Measurements from ENCODE around the gene SLC9B2. TPM values are rescaled to one million over a fixed set of nuclear protein-coding genes. Genes with fewer than 3 reads are reported as not detected.

Gene SLC9B2
- total and polyA plus RNA-seq, 2 experiments from 2014 or later: 4.4 to 13.0 TPM

DNA sequence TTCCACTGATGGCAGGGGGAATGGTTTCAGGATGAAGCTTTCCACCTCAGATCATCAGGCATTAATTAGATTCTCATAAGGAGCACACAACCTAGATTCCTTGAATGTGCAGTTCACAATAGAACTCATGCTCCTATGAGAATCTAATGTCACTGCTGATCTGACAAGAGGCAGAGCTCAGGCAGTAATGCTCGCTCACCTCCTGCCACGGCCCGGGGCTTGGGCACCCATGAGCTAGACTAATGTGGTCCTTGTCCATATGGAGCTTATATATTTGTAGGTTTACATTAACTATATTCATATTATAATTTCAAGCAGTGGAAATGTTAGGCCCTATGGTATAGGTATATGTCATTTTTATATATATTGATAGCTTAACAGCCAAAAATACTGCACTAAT, 24.4 kb downstream of the SLC9B2 start (continued):
- TF ChIP-seq, protein P1, sequence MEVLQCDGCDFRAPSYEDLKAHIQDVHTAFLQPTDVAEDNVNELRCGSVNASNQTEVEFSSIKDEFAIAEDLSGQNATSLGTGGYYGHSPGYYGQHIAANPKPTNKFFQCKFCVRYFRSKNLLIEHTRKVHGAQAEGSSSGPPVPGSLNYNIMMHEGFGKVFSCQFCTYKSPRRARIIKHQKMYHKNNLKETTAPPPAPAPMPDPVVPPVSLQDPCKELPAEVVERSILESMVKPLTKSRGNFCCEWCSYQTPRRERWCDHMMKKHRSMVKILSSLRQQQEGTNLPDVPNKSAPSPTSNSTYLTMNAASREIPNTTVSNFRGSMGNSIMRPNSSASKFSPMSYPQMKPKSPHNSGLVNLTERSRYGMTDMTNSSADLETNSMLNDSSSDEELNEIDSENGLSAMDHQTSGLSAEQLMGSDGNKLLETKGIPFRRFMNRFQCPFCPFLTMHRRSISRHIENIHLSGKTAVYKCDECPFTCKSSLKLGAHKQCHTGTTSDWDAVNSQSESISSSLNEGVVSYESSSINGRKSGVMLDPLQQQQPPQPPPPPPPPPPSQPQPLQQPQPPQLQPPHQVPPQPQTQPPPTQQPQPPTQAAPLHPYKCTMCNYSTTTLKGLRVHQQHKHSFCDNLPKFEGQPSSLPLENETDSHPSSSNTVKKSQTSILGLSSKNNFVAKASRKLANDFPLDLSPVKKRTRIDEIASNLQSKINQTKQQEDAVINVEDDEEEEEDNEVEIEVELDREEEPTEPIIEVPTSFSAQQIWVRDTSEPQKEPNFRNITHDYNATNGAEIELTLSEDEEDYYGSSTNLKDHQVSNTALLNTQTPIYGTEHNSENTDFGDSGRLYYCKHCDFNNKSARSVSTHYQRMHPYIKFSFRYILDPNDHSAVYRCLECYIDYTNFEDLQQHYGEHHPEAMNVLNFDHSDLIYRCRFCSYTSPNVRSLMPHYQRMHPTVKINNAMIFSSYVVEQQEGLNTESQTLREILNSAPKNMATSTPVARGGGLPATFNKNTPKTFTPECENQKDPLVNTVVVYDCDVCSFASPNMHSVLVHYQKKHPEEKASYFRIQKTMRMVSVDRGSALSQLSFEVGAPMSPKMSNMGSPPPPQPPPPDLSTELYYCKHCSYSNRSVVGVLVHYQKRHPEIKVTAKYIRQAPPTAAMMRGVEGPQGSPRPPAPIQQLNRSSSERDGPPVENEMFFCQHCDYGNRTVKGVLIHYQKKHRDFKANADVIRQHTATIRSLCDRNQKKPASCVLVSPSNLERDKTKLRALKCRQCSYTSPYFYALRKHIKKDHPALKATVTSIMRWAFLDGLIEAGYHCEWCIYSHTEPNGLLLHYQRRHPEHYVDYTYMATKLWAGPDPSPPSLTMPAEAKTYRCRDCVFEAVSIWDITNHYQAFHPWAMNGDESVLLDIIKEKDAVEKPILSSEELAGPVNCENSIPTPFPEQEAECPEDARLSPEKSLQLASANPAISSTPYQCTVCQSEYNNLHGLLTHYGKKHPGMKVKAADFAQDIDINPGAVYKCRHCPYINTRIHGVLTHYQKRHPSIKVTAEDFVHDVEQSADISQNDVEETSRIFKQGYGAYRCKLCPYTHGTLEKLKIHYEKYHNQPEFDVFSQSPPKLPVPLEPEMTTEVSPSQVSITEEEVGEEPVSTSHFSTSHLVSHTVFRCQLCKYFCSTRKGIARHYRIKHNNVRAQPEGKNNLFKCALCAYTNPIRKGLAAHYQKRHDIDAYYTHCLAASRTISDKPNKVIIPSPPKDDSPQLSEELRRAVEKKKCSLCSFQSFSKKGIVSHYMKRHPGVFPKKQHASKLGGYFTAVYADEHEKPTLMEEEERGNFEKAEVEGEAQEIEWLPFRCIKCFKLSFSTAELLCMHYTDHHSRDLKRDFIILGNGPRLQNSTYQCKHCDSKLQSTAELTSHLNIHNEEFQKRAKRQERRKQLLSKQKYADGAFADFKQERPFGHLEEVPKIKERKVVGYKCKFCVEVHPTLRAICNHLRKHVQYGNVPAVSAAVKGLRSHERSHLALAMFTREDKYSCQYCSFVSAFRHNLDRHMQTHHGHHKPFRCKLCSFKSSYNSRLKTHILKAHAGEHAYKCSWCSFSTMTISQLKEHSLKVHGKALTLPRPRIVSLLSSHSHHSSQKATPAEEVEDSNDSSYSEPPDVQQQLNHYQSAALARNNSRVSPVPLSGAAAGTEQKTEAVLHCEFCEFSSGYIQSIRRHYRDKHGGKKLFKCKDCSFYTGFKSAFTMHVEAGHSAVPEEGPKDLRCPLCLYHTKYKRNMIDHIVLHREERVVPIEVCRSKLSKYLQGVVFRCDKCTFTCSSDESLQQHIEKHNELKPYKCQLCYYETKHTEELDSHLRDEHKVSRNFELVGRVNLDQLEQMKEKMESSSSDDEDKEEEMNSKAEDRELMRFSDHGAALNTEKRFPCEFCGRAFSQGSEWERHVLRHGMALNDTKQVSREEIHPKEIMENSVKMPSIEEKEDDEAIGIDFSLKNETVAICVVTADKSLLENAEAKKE (CRISPR knock-in tag; IDR thresholded peaks at IDR 0.05): no peak
- TF ChIP-seq, protein P2, sequence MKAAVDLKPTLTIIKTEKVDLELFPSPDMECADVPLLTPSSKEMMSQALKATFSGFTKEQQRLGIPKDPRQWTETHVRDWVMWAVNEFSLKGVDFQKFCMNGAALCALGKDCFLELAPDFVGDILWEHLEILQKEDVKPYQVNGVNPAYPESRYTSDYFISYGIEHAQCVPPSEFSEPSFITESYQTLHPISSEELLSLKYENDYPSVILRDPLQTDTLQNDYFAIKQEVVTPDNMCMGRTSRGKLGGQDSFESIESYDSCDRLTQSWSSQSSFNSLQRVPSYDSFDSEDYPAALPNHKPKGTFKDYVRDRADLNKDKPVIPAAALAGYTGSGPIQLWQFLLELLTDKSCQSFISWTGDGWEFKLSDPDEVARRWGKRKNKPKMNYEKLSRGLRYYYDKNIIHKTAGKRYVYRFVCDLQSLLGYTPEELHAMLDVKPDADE (IDR thresholded peaks at IDR 0.05): no peak
- TF ChIP-seq EZH2 (IDR thresholded peaks at IDR 0.05; ENCODE audit: low read depth, unreplicated experiment): no peak

DNA sequence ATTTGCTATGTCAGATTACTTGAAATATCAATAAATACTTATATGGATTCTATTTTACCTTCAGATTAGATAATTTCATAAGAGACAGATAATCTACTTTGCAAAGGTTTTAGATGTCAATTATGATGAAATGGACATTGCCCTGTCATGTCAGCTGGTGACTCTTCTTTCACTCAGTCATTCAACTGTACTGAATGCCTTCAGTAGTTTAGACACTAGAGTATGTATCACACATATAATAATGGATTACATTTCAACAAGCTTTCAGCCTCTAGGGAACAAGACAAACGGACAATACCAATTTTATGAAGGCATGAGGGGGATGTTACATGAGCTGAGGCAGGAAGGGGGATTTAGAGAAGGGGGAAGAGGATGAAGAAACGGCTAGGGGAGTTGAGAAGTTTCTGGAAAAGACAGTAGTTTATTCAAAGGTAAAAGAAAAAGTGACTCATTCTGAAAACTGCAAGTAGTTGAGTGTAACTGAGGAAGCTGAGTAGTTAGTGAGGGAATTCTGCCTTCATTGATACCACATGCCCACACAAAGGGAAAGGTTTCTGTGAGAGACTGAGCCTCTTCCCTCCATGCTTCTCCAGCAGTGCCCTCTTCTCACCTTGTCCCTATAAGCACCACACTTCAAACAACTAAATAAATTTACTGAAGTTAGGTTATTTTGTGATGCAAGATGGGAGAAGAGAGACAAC, 25.7 kb downstream of the SLC9B2 start:
- Histone ChIP-seq H3K9me2 (ENCODE audit: insufficient read depth) (no peaks in the 10 kb centered on the region), H3K36me3 (ENCODE audit: insufficient read depth) (no peaks in the 10 kb centered on the region), H3K79me2 (replicated peaks; ENCODE audit: insufficient read depth) (no peaks in the 10 kb centered on the region), H3K27me3 (ENCODE audit: insufficient read depth) (no peaks in the 10 kb centered on the region), H4K20me1 (replicated peaks; ENCODE audit: insufficient read depth) (no peaks in the 10 kb centered on the region), H3K4me2 (no peak overlapping the region), H3K27ac (ENCODE audit: low read depth) (no peak overlapping the region), H2AFZ (no peak overlapping the region), H3K4me3 (no peak overlapping the region), H3K4me1 (ENCODE audit: insufficient read depth) (no peaks in the 10 kb centered on the region), H3F3A (replicated peaks; ENCODE audit: low read depth) (no peaks in the 10 kb centered on the region)
- DNase-seq (ENCODE audit: low spot score): no peak
- H3K27ac Mint-ChIP-seq: no peak overlapping the region
- H3K36me3 Mint-ChIP-seq (ENCODE audit: low read depth): no peaks in the 10 kb centered on the region
- no peak for ATAC-seq
- no peaks in the 10 kb centered on the region for H3K9me3 Mint-ChIP-seq
- H3K4me3 Mint-ChIP-seq: no peak overlapping the region
- peaks cover 5% of the 10 kb centered on the region for H3K4me1 Mint-ChIP-seq
- no peaks in the 10 kb centered on the region for H3K27me3 Mint-ChIP-seq (ENCODE audit: insufficient read depth, low read depth, poor library complexity)
- TF ChIP-seq ZNF331 (CRISPR knock-in tag; IDR thresholded peaks at IDR 0.05; ENCODE audit: low read depth) (no peak), EZH2 (IDR thresholded peaks at IDR 0.05; ENCODE audit: low read depth, unreplicated experiment) (no peak), NANOG (IDR thresholded peaks at IDR 0.05; ENCODE audit: borderline replicate concordance) (no peak), STAT1 (IDR thresholded peaks at IDR 0.05; ENCODE audit: unreplicated experiment) (no peak), ZNF114 (CRISPR knock-in tag; IDR thresholded peaks at IDR 0.05) (no peak), JUNB (IDR thresholded peaks at IDR 0.05; ENCODE audit: unreplicated experiment) (no peak)
- TF ChIP-seq, protein P3, sequence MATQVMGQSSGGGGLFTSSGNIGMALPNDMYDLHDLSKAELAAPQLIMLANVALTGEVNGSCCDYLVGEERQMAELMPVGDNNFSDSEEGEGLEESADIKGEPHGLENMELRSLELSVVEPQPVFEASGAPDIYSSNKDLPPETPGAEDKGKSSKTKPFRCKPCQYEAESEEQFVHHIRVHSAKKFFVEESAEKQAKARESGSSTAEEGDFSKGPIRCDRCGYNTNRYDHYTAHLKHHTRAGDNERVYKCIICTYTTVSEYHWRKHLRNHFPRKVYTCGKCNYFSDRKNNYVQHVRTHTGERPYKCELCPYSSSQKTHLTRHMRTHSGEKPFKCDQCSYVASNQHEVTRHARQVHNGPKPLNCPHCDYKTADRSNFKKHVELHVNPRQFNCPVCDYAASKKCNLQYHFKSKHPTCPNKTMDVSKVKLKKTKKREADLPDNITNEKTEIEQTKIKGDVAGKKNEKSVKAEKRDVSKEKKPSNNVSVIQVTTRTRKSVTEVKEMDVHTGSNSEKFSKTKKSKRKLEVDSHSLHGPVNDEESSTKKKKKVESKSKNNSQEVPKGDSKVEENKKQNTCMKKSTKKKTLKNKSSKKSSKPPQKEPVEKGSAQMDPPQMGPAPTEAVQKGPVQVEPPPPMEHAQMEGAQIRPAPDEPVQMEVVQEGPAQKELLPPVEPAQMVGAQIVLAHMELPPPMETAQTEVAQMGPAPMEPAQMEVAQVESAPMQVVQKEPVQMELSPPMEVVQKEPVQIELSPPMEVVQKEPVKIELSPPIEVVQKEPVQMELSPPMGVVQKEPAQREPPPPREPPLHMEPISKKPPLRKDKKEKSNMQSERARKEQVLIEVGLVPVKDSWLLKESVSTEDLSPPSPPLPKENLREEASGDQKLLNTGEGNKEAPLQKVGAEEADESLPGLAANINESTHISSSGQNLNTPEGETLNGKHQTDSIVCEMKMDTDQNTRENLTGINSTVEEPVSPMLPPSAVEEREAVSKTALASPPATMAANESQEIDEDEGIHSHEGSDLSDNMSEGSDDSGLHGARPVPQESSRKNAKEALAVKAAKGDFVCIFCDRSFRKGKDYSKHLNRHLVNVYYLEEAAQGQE (IDR thresholded peaks at IDR 0.05; ENCODE audit: unreplicated experiment): no peak
- TF ChIP-seq, protein P2 (IDR thresholded peaks at IDR 0.05): no peak
